AG09319 (cell line): Measurements from ENCODE around the gene MYLK.

Experiments used
- DNase-seq: peaks from one replicate; pipeline ENCODE4 v3.0.0-alpha.2; 2010; ENCODE audit warnings: low read depth; ENCODE audit errors: extremely low read depth
- CTCF ChIP-seq: IDR thresholded peaks from 2 replicates; pipeline ENCODE4 v1.5.1; 2011; ENCODE audit warnings: low read depth, mild to moderate bottlenecking, inconsistent platforms, low read length, moderate library complexity

Gene MYLK

GRCh38 chr3:123568875-123569274 is 315.3 kb downstream of the MYLK start:
- no peak for TF ChIP-seq CTCF
- DNase-seq, result no peak

- TF ChIP-seq CTCF, result no peak
- DNase-seq, result no peak
Measured at GRCh38 chr3:123568034-123568433, 316.1 kb downstream of the MYLK start.

GRCh38 chr3:123564056-123564455 is 320.1 kb downstream of the MYLK start:
- DNase-seq, result no peak
- TF ChIP-seq CTCF, result no peak

- no peak for TF ChIP-seq CTCF
- no peak for DNase-seq
Measured at GRCh38 chr3:123562547-123562946, 321.6 kb downstream of the MYLK start.

GRCh38 chr3:123561188-123561587 is 322.9 kb downstream of the MYLK start:
- no peak for DNase-seq
- TF ChIP-seq CTCF, result no peak
